Measurements from ENCODE around the gene MTERF2. TPM values are rescaled to one million over a fixed set of nuclear protein-coding genes. Genes with fewer than 3 reads are reported as not detected.

The MTERF2 gene
- total RNA-seq, 1 donor from 2014 or later = 7.5 TPM

DNA sequence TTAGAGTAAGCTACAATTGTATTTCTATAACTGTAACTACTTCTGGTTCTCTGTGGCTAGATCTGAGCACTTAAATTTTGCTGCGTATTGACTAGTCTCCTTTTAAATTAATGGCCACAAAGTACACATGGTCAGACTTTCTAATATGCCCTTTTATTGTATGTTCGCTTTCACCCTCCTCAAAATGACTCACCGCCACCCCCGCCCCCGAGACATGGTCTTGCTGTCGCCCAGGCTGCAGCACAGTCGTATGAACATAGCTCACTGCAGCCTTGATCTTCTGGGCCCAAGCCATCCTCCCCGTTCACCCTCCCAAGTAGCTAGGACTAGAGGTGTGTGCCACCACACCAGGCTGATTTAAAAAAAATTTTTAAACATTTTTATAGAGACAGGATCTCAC lies 11.8 kb downstream of the MTERF2 start:
- H3K27ac Mint-ChIP-seq (ENCODE audit: unreplicated experiment) = peak overlapping the region; percentile 17
- H3K27me3 Mint-ChIP-seq (ENCODE audit: low read depth) = no peaks in the 10 kb centered on the region
- TF ChIP-seq CTCF (IDR thresholded peaks at IDR 0.05) = no peak
- no peaks in the 10 kb centered on the region for H3K9me3 Mint-ChIP-seq (ENCODE audit: low read depth)
- H3K4me1 Mint-ChIP-seq (ENCODE audit: low read depth) = peaks cover 81% of the 10 kb centered on the region
- H3K4me3 Mint-ChIP-seq (ENCODE audit: unreplicated experiment) = no peak overlapping the region
- no peak for DNase-seq (ENCODE audit: low spot score)
- H3K36me3 Mint-ChIP-seq (ENCODE audit: low read depth) = peaks cover 24% of the 10 kb centered on the region

GRCh38 chr12:106974511-106974910 lies 12.4 kb downstream of the MTERF2 start:
- no peak for DNase-seq (ENCODE audit: low spot score)
- Mint-ChIP-seq H3K27me3 (ENCODE audit: low read depth) (no peaks in the 10 kb centered on the region), H3K4me3 (ENCODE audit: unreplicated experiment) (no peak overlapping the region), H3K4me1 (ENCODE audit: low read depth) (peaks cover 79% of the 10 kb centered on the region), H3K9me3 (ENCODE audit: low read depth) (no peaks in the 10 kb centered on the region), H3K36me3 (ENCODE audit: low read depth) (peaks cover 27% of the 10 kb centered on the region), H3K27ac (ENCODE audit: unreplicated experiment) (peak overlapping the region; percentile 8)
- TF ChIP-seq CTCF (IDR thresholded peaks at IDR 0.05) = no peak

GRCh38 chr12:106973545-106973944 lies 13.4 kb downstream of the MTERF2 start:
- no peak for TF ChIP-seq CTCF (IDR thresholded peaks at IDR 0.05)

DNA sequence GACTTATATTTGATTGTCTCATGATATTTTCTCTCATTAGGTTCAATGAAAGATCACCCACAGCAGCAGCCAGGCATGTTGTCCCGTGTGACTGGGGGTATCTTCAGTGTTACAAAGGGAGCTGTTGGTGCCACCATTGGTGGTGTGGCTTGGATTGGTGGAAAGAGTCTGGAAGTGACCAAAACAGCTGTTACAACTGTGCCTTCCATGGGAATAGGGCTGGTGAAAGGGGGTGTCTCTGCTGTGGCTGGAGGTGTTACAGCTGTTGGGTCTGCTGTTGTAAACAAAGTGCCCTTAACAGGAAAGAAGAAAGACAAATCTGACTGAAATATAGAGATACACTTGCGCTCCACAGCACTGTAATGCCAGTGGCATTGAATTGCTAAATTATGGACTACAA lies 15.9 kb downstream of the MTERF2 start:
- peaks cover 38% of the 10 kb centered on the region for H3K36me3 Mint-ChIP-seq (ENCODE audit: low read depth)
- no peak for DNase-seq (ENCODE audit: low spot score)
- peaks cover 62% of the 10 kb centered on the region for H3K4me1 Mint-ChIP-seq (ENCODE audit: low read depth)
- no peaks in the 10 kb centered on the region for H3K9me3 Mint-ChIP-seq (ENCODE audit: low read depth)
- H3K27me3 Mint-ChIP-seq (ENCODE audit: low read depth) = no peaks in the 10 kb centered on the region
- H3K4me3 Mint-ChIP-seq (ENCODE audit: unreplicated experiment) = no peak overlapping the region
- peak overlapping the region; percentile 18 for H3K27ac Mint-ChIP-seq (ENCODE audit: unreplicated experiment)
- no peak for TF ChIP-seq CTCF (IDR thresholded peaks at IDR 0.05)

More at GRCh38 chr12:106973545-106973944, 13.4 kb downstream of the MTERF2 start:
- H3K4me1 Mint-ChIP-seq (ENCODE audit: low read depth) = peaks cover 76% of the 10 kb centered on the region
- peaks cover 26% of the 10 kb centered on the region for H3K36me3 Mint-ChIP-seq (ENCODE audit: low read depth)
- H3K4me3 Mint-ChIP-seq (ENCODE audit: unreplicated experiment) = no peak overlapping the region
- no peaks in the 10 kb centered on the region for H3K27me3 Mint-ChIP-seq (ENCODE audit: low read depth)
- DNase-seq (ENCODE audit: low spot score) = no peak
- H3K27ac Mint-ChIP-seq (ENCODE audit: unreplicated experiment) = no peak overlapping the region
- H3K9me3 Mint-ChIP-seq (ENCODE audit: low read depth) = no peaks in the 10 kb centered on the region

DNA sequence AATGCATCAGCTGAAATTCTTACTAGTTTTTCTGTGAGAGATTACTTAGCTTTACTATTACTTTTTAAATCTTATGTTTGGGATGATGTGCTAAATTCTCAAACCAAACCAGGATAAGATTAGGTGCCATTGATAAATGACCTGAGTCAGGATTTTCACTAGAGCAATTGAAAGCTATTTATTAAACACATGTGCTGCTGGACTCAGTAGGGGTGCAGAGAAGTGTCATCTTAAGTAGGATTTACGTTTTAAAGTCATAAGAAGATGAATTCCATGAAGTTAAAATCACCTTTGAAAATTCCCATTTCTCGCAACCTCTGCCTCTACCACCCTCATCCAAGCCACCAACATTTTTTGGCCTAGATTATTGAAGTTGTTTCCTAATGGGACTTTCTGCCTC lies 22.4 kb downstream of the MTERF2 start:
- Mint-ChIP-seq H3K36me3 (ENCODE audit: low read depth) (peaks cover 32% of the 10 kb centered on the region), H3K27ac (ENCODE audit: unreplicated experiment) (no peak overlapping the region), H3K9me3 (ENCODE audit: low read depth) (no peaks in the 10 kb centered on the region), H3K4me3 (ENCODE audit: unreplicated experiment) (no peak overlapping the region), H3K4me1 (ENCODE audit: low read depth) (peaks cover 52% of the 10 kb centered on the region), H3K27me3 (ENCODE audit: low read depth) (no peaks in the 10 kb centered on the region)
- no peak for DNase-seq (ENCODE audit: low spot score)
- no peak for TF ChIP-seq CTCF (IDR thresholded peaks at IDR 0.05)

Measured in chondrocyte (in vitro differentiated cells).